Stimulated activated naive CD8-positive, alpha-beta T cell treated with anti-CD3 and anti-CD28 coated beads, Interleukin-15, Interleukin-2, amounts not matched to agents 100 U/mL and 50 U/mL, for 24 hours (primary cell): ENCODE results near the gene RBMS3.

Source experiments
- ATAC-seq: fragments of 150-1000 bp; cut with Tn5 transposase; one replicate; pipeline ENCODE4 v1.10.0; 2021
- DNase-seq: peaks from one replicate; pipeline ENCODE4 v3.0.0; 2021

RBMS3 gene

GRCh38 chr3:29889215-29889614 lies 608.3 kb downstream of the RBMS3 start:
- no peak for ATAC-seq

DNA sequence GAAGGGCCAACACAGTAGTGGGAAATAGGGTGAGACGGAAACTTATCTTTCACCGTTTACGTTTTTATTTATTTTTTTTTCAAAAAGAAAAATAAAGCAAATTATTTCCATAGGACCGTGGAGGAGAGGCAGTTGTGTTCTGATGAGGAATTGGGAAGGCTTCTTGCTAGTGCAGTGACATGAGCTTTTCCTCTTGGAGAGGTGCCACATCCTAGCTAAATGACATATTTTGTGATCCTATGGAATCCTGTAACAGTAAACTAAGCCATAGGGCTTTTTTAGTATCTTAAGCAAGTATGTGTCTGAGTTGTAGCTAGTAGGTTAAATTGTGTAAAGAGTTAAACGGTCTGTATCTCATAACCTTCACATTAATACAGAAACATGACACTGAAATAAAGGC lies 609.9 kb downstream of the RBMS3 start:
- DNase-seq (no peak), ATAC-seq (no peak)

More at GRCh38 chr3:29889215-29889614, 608.3 kb downstream of the RBMS3 start:
- no peak for DNase-seq

- DNase-seq = no peak
- no peak for ATAC-seq
These were observed 612.2 kb downstream of the RBMS3 start for GRCh38 chr3:29892976-29893554.

DNA sequence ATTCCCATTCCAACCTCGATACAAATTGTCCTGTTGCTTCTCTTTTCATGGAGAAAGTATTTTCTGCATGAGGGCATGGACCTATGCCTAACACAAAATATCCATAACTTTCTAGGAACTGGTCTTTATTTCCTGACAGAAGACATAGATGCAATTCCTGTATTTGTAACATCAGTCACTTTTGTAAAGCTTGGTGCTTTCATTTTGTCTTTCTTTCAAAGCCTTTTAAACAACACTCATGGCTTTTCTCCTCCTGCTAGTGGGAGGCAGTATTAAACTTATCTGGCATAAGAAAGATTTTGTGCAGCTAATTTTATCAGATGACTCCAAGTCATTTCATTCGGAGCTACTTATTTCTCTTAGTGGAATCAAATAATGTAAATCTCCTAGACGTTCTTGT lies 616.0 kb downstream of the RBMS3 start:
- DNase-seq = no peak
- no peak for ATAC-seq

GRCh38 chr3:29898171-29898965 lies 617.5 kb downstream of the RBMS3 start:
- no peak for ATAC-seq
- no peak for DNase-seq

DNA sequence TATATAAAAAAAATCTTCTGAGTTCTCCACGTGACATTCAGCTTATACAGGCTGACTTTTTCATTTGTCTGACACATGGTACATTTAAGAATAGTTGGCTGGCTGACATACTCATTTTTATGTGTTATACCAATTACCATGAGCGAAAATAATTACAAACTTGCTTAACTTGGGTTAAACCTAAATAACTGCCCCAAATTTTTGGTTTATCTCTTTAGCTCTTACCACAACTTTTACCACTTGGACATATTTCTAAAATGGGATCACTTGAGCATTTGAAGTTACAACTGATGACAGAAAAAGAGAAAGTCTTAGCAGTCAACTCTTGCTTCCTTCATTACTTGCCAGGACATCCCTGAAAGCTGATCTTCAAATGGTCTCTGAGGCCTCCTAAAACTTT lies 618.1 kb downstream of the RBMS3 start:
- DNase-seq (no peak), ATAC-seq (no peak)

- no peak for DNase-seq
These were observed 620.2 kb downstream of the RBMS3 start for GRCh38 chr3:29901097-29901496.

GRCh38 chr3:29903600-29903999 lies 622.7 kb downstream of the RBMS3 start:
- DNase-seq (no peak), ATAC-seq (no peak)

More at GRCh38 chr3:29901097-29901496, 620.2 kb downstream of the RBMS3 start:
- ATAC-seq = no peak

DNA sequence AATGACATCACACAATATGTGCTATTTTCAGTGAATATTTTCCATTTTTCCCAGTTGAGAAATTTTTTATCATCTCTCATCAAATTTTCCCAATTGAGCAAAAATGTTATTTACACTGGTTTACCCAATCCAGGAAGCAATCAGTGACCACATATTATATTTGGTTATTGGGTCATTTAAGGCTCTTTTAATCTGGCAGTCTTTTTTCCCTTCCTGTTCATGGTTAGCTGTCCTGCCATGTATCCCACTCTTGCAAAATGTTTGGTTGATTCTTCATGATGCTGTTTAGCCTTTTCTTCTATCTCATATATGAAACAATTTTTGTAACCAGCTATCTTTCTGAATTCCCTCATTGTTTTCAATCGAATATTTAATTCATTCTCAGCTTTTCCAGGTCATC lies 626.0 kb downstream of the RBMS3 start:
- ATAC-seq (no peak), DNase-seq (no peak)

GRCh38 chr3:29912600-29913288 lies 631.9 kb downstream of the RBMS3 start:
- DNase-seq (no peak), ATAC-seq (no peak)

- DNase-seq = no peak
- no peak for ATAC-seq
These were observed 634.1 kb downstream of the RBMS3 start for GRCh38 chr3:29914861-29915524.

DNA sequence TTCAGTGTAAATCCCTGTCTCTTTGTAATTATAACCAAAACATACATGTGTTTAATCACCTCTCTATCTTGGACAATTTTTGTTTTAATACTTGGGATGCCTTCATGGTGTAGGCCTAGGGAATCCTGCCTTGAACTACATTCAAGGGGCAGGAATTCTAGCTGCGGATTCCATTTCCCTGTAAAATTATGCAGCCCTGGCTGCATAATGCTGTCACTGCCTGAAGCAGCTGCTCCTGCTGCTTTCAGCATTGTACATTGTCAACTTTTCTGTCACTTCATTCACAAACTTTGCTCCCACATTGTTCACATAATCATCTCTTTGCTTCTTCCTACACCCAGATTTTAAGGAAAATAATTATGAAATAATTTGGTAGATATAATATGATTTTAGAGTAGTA lies 638.7 kb downstream of the RBMS3 start:
- ATAC-seq = no peak
- DNase-seq = no peak

DNA sequence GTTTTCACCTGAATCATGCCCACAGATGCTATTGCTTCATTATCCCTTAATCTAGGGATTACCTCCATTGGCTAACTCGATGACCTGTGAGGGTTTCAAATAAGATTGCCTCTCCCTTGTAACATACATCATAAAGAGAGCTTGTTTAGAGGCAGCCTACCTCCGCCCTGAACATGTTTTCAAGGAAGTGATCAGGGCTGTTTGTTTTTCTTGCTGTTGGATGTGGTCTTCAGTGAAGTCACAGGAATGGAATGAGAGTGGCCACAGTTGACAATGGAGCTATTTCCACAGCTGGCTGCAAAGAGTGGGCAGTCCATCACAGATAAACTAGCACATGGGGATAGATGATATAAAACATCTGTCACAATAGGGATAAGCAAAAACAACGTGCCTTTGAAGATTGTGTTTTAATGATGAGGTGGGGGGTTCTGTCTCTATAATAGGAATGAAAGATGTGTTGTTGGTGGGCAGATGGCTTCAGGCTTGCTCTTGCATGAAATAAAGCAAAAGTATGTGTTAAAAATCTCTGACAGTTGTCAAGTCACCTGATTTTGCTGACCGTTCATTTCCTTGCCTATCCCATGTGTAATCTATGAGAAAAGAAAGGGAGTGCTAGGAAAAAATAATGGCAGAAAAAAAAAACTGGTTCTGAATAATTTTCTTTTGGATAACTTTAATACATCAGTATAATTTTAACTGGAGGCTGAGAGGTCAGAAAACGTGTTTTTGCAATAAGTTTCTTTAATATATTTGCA lies 642.3 kb downstream of the RBMS3 start:
- no peak for ATAC-seq
- DNase-seq = no peak

DNA sequence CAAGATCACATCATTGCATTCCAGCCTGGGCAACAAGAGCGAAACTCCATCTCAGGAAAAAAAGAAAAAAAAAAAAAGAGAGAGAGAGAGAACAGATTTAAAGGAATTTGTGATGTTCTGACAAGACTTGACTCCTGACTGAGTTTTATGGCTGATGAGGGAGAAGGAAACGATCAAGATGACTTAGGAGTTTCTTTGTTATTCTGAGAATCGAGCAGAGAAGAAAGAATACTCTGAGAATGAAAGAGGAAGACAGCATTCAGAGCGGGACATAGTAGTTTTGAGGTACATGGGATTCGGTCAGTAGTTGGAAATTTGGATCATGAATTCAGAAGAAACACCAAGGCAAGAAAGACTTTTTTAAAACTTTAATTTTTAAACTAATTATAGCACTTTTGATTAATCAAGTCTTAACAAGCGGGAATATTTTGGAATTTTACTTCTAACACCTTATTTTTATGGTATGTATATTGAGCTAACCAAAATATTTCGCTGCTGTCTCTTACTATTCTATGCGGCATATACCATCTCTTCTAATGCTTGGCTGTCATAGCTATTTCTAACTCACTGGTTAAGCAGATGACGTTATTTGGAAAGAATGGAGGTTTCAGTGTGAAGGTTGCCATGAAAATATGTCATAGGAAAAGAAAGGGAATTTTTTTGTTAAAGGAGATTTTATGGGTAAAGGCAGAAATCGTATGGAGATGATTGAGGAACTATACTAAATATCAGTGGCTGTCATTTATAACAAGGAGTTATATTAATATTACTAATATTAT lies 644.1 kb downstream of the RBMS3 start:
- DNase-seq = no peak
- ATAC-seq = no peak

GRCh38 chr3:29926378-29926777 lies 645.5 kb downstream of the RBMS3 start:
- no peak for ATAC-seq

GRCh38 chr3:29932696-29933325 lies 651.9 kb downstream of the RBMS3 start:
- ATAC-seq = no peak
- DNase-seq = no peak

More at GRCh38 chr3:29926378-29926777, 645.5 kb downstream of the RBMS3 start:
- no peak for DNase-seq

GRCh38 chr3:29933802-29934490 lies 653.1 kb downstream of the RBMS3 start:
- DNase-seq (no peak), ATAC-seq (no peak)

DNA sequence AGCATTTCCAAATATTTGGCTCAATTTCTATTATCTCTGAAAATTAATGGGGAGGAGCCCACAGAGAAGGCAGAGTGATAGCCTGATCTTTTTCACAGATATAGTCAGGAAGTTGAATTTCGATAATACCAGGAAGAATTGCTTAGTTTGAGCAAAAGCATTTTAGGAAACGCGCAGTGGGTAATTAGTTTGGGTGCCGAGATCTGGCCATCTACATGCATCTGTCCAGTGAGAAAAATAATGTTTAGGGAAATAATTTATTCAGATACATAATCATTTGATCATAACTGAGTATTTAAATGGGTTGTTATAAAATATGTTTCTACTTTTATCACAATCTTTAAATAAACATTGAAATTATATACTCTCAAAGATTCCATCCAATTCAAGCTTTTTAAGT lies 653.9 kb downstream of the RBMS3 start:
- DNase-seq (no peak), ATAC-seq (no peak)

DNA sequence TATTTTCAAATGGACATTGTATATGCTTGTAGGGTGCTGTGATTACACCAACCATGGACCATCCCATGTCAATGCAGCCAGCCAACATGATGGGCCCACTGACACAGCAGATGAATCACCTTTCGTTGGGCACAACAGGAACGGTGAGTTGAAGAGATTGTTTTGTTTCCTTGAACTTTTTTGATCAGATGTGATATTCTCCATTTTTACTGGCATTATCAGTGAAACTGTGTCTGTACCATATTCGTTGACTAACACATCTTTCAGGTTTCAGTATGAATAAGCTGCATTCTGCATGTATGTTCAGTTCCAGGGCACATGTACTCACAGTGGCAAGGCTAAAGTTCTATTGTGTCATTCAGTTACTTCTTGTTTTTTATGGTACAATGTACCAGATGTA lies 655.2 kb downstream of the RBMS3 start:
- DNase-seq = no peak
- peak; percentile 32 for ATAC-seq

DNA sequence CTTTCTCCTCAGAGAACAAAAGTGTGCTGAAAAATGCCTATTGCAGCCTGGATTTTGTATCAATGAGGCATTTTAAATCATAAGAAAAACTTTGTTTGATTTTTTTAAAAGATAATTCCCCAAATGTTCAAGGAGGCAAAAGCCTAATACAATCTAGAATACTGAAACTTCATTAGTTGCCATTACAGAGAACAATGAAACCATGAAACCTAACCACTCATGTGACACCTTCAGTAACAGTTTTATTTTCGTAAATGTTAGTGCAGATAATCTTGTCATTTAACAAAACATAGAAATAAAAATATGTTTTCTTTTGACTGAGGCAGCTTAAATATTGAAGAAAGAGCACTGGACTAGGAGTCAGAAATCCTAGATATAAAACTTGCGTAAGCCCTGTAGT lies 655.9 kb downstream of the RBMS3 start:
- ATAC-seq = no peak

More for the DNA sequence above, 655.9 kb downstream of the RBMS3 start:
- no peak for DNase-seq
